ENCODE results near the gene LIPT2.

- TF ChIP-seq CTCF (IDR thresholded peaks at IDR 0.05), result no peak
- TF ChIP-seq POLR2A (IDR thresholded peaks at IDR 0.05), result no peak
Measured at GRCh38 chr11:74442636-74443035, 50.9 kb downstream of the LIPT2 start.

All from thyroid gland (tissue), 4 donors.